ENCODE measurements around the gene ARMS2. TPM values are rescaled to one million over a fixed set of nuclear protein-coding genes. Genes with fewer than 3 reads are reported as not detected.

The ARMS2 gene
- total RNA-seq, 1 experiment from 2014 or later, result not detected

GRCh38 chr10:122448600-122448999 is 5.9 kb upstream of the ARMS2 start (continued):
- TF ChIP-seq ERG (CRISPR knock-in tag; IDR thresholded peaks at IDR 0.05), result no peak
- TF ChIP-seq NR3C1 (CRISPR knock-in tag; conservative IDR thresholded peaks at IDR 0.05; ENCODE audit: low read depth), result no peak
- no peak for TF ChIP-seq CREB1 (CRISPR knock-in tag; IDR thresholded peaks at IDR 0.05)

GRCh38 chr10:122449153-122449552 is 5.3 kb upstream of the ARMS2 start:
- Mint-ChIP-seq H3K36me3 (peaks cover 7% of the 10 kb centered on the region), H3K27ac (no peak overlapping the region), H3K27me3 (ENCODE audit: low read depth) (no peaks in the 10 kb centered on the region), H3K4me1 (peaks cover 13% of the 10 kb centered on the region; the same call in 1 of the 2 replicates), H3K4me3 (no peak overlapping the region), H3K9me3 (peaks cover 30% of the 10 kb centered on the region)
- ATAC-seq (no peak), DNase-seq (ENCODE audit: low spot score) (no peak)
- CTCF ChIA-PET, result no interaction called here
- POLR2A ChIA-PET, result no interaction called here
- TF ChIP-seq ATF1 (CRISPR knock-in tag; IDR thresholded peaks at IDR 0.05), result no peak
- TF ChIP-seq ZNF416 (CRISPR knock-in tag; IDR thresholded peaks at IDR 0.05), result no peak
- TF ChIP-seq PREB (CRISPR knock-in tag; IDR thresholded peaks at IDR 0.05; ENCODE audit: borderline replicate concordance), result no peak
- TF ChIP-seq ATF2 (CRISPR knock-in tag; IDR thresholded peaks at IDR 0.05; ENCODE audit: borderline replicate concordance, low read depth), result no peak
- TF ChIP-seq E2F5 (CRISPR knock-in tag; IDR thresholded peaks at IDR 0.05), result no peak
- no peak for TF ChIP-seq OVOL2 (CRISPR knock-in tag; IDR thresholded peaks at IDR 0.05; ENCODE audit: borderline replicate concordance)
- TF ChIP-seq PRDM15 (CRISPR knock-in tag; IDR thresholded peaks at IDR 0.05), result no peak
- TF ChIP-seq NR3C1 (CRISPR knock-in tag; conservative IDR thresholded peaks at IDR 0.05; ENCODE audit: low read depth), result no peak
- no peak for TF ChIP-seq RELA (CRISPR knock-in tag; IDR thresholded peaks at IDR 0.05; ENCODE audit: borderline replicate concordance)
- TF ChIP-seq ETV6 (CRISPR knock-in tag; IDR thresholded peaks at IDR 0.05), result no peak
- TF ChIP-seq ZNF532 (CRISPR knock-in tag; IDR thresholded peaks at IDR 0.05; ENCODE audit: borderline replicate concordance), result no peak
- no peak for TF ChIP-seq USF1 (CRISPR knock-in tag; IDR thresholded peaks at IDR 0.05)
- TF ChIP-seq TEAD1 (CRISPR knock-in tag; IDR thresholded peaks at IDR 0.05), result no peak
- no peak for TF ChIP-seq AR (CRISPR knock-in tag; IDR thresholded peaks at IDR 0.05)
- no peak for TF ChIP-seq ZNF396 (CRISPR knock-in tag; IDR thresholded peaks at IDR 0.05; ENCODE audit: borderline replicate concordance)
- TF ChIP-seq ZNF121 (CRISPR knock-in tag; IDR thresholded peaks at IDR 0.05), result no peak
- no peak for TF ChIP-seq FOXJ3 (CRISPR knock-in tag; IDR thresholded peaks at IDR 0.05; ENCODE audit: borderline replicate concordance)
